Body of pancreas (tissue), 4 donors: Measurements from ENCODE around the gene ADD1.

Experiments
- POLR2A ChIP-seq, 3 donors: fragments of 450-650 bp; IDR thresholded peaks; one replicate each; pipeline ENCODE4 v1.6.1; 2016; ENCODE audit warnings: antibody characterized with exemption in 3 of 3, mild to moderate bottlenecking in 2 of 3
- TF ChIP-seq, protein P1 (sequence below), 7 experiments: fragments of 450-650 bp in 4 of 7; fragments of 200-600 bp in 3 of 7; sonication (generic) in 3 of 7; IDR thresholded peaks; one replicate each; pipeline ENCODE4 v1.5.1; 2016 to 2019; ENCODE audit warnings: antibody characterized with exemption in 7 of 7

DNA sequence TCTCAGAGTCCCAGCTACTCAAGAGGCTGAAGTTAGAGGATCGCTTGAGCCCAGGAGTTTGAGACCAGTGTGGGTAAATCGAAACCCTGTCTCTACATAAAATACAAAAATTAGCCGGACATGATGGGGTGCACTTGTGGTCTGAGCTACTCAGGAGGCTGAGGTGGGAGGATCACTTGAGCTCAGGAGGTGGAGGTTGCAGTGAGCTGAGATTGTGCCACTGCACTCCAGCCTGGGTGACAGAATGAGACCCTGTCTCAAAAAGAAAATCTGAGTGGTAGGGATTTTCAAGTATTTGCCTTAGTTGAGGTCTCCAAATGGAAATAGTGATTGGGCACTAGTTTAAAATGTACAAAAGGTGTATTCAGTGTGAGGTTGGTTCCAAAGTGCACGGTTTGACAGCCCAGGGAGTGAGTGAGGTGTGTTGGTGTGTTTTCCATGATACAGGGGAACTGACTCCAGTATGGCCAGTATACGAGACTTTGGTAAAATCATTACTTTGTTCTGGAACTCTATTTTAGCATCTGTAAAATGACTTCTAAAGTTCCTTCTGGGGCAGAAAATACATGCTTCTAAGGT, 13.8 kb downstream of the ADD1 start:
- TF ChIP-seq, protein P1, sequence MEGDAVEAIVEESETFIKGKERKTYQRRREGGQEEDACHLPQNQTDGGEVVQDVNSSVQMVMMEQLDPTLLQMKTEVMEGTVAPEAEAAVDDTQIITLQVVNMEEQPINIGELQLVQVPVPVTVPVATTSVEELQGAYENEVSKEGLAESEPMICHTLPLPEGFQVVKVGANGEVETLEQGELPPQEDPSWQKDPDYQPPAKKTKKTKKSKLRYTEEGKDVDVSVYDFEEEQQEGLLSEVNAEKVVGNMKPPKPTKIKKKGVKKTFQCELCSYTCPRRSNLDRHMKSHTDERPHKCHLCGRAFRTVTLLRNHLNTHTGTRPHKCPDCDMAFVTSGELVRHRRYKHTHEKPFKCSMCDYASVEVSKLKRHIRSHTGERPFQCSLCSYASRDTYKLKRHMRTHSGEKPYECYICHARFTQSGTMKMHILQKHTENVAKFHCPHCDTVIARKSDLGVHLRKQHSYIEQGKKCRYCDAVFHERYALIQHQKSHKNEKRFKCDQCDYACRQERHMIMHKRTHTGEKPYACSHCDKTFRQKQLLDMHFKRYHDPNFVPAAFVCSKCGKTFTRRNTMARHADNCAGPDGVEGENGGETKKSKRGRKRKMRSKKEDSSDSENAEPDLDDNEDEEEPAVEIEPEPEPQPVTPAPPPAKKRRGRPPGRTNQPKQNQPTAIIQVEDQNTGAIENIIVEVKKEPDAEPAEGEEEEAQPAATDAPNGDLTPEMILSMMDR (IDR thresholded peaks at IDR 0.05): no peak
- TF ChIP-seq POLR2A (IDR thresholded peaks at IDR 0.05): no peak
